ENCODE data around the gene ERBB2.
"Not testable (repeated sequence)": the region's sequence is repeated elsewhere in the genome, so short reads cannot be mapped to it uniquely, and the experiment has no call there.

Gene ERBB2

DNA sequence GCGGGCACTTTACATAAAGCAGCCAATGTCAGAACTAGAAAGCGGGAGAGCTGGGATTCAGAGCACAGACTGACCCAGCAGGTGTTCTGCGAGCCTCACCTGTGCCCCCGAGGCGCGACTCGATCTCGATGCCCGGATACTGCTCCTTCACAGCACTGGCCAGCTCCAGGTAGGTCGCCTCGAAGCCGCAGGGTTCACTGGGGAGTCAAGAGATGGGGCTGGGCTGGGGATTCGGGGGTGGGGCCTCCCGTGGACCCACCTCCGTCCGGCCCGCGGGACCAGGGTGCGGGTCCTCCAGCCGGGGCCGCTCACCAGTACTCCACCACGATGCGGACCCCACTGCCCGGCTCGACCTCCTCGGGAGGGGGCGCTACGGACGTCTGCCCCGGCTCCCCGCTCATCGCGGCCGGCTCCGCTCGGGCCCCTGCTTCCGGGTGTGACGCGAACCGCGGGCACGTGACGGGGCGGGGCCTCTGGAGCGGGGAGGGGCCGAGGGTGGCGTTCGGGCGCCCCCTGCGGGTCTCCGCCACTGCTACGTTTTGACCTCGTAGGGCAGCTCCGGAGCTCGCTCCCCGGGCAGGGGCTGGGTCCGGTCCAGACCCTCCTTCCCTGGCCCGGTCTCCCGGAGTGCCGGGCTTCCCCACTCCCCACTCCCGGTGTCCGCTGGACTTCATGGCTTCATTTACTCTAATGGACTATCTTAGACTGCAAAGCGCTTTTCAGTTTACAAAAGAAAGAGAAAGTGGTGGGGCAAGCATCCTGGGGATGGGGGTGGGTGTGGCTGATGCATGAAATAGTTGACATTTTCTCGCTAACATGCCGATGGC lies 30.4 kb downstream of the ERBB2 start, which contains the start of gene MIEN1:
TSS of gene MIEN1 (minus strand) at position 438 of the 827 bp plus-strand sequence. CDS start at position 401, 37 bp downstream.
- DNase-seq: peak; percentile 89 to 92

DNA sequence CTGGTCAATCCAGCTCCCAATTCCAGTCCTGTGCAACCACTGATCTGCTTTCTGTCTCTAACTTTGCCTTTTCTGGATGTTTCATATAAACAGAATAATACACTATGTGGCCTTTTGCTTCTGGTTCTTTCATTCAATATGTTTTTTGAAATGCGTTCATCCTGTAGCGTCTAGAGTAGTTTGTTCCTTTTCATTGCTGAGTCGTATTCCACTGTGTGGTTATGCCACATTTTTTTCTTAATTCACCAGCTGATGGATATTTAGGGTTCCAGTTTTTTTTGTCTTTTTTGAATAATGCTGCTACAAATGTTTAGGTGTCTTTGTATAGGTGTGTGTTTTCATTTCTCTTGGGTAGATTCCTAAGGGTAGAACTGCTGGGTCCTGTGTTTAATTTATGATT lies 32.7 kb downstream of the ERBB2 start:
- no peak for DNase-seq

DNA sequence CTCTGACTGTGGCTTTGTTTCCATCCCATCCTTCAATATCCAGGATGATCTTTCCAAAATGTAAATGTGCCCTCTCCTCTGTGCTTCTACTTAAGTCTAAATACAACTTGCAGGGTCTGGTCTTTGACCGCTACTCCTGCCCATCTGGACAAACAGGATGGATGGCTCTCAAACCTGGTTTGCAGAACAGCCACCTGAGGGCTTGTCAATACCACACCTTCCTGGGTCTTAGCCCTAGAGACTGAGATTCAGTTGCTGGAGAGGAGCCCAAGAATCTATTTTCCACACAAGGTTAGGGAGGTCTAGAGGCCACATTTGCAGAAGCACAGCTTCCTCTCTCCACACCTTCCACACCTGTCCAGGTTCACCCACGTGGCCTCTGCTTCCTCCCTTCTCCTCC lies 36.0 kb downstream of the ERBB2 start:
- DNase-seq: no peak

DNA sequence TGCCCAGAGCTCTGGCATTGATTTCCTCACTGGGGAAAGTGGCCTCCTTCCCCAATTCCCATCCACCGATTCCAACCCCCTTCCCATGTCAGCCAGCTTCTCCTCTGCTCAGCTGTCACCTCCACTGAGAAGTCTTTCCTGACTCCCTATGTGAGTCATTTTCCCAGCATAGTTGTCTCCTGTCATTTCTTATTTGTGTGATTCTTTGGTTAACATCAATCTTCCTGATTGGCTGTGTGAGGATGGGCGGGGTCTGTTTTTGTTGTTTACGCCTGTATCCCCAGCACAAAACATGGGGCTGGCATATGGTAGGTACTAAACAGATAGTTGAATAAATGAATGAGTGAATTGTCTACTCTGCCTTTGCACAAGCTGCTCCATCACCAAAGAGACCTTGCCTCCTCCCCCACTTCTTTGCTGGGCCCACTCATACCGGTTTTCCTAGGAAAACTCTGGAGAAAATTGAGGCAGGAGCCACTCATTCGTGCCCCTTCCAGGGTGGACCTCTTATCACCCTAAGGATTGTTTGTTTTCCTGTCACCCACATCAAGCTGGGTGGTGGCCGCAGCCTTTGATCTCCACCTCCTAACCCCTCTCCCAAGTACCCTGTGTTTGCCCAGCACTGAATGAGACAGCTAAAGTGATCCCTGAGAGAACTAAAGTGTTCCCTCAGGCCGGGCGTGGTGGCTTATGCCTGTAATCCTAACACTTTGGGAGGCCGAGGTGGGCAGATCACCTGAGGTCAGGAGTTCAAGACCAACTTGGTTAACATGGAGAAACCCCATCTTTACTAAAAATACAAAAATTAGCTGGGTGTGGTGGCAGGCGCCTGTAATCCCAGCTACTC lies 36.7 kb downstream of the ERBB2 start:
- no peak for DNase-seq

DNA sequence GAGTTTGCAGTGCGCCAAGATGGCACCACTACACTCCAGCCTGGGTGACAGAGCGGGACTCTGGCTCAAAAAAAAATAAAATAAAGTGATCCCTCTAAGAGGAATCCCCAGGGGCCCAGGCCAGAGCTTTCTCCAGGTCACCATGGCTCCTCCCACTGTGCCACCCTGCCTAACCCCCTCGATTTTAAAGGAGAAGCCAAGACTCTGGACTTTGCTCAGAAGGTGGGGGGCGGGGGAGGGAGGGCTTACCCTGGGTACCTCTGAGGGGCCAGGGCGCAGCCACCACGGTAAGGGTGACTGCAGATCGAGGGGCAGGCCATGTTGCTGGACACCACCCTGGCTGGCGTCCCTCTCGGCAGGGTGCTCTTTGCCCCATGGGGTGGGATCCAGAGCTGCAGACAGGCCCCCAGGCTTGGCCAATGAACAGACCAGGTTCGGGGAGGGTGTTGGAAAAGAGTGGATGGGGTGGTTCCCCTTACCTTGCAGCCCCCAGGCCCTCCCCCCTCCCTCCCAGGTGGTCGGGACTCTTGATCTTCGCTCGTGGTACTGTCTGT lies 37.4 kb downstream of the ERBB2 start:
- DNase-seq: no peak

DNA sequence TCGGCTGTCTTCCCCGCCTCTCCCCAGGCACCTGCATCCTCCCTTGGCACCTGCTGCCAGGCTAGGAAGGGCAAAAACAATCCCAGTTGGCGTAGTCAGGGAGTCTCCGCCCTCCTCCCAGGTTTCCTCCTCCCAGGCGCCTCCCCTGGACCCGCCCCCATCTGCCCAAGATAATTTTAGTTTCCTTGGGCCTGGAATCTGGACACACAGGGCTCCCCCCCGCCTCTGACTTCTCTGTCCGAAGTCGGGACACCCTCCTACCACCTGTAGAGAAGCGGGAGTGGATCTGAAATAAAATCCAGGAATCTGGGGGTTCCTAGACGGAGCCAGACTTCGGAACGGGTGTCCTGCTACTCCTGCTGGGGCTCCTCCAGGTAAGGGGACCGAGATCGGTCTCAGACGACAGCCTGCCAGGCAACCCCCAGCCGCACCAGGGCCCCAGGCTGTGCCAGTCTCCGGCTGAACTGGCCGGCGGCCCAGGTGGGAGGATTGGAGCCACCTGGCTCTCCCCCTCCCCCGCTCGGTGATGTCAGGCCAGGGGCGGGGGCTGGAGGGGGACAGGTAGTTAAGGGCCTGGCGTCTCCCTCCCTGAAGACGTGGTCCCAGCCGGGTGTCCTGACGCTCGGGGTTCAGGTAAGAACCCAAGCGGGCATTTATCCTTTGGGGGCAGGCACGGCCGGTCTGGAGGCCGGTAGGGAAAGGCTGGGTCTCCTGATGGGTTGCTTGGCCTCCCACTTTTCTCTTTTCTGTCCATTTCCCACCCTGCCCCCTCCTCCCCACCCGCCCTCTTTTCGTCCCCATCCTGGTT lies 38.1 kb downstream of the ERBB2 start, which contains the start of gene GRB7:
TSS of gene GRB7 (plus strand) at position 179 of the 808 bp plus-strand sequence. CDS start 4,364 bp downstream, outside the sequence.
- no peak for DNase-seq

DNA sequence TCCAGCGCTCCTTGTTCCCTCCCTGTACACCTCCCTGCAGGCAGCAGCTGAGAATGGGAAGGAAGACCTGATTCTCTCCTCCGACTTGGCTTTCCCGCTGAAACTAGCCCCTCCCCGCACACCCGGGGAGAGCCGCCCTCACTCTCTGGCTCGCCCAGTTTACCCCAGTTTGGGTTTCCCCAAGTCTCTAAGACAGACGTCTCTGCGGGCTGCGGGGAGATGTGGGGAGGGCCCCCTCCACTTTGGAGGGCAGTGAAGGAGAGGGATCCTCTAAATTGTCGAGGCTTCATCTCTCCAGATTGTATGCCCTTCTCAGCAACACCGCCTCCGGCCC lies 38.7 kb downstream of the ERBB2 start:
- peak; percentile 54 to 62 for DNase-seq

DNA sequence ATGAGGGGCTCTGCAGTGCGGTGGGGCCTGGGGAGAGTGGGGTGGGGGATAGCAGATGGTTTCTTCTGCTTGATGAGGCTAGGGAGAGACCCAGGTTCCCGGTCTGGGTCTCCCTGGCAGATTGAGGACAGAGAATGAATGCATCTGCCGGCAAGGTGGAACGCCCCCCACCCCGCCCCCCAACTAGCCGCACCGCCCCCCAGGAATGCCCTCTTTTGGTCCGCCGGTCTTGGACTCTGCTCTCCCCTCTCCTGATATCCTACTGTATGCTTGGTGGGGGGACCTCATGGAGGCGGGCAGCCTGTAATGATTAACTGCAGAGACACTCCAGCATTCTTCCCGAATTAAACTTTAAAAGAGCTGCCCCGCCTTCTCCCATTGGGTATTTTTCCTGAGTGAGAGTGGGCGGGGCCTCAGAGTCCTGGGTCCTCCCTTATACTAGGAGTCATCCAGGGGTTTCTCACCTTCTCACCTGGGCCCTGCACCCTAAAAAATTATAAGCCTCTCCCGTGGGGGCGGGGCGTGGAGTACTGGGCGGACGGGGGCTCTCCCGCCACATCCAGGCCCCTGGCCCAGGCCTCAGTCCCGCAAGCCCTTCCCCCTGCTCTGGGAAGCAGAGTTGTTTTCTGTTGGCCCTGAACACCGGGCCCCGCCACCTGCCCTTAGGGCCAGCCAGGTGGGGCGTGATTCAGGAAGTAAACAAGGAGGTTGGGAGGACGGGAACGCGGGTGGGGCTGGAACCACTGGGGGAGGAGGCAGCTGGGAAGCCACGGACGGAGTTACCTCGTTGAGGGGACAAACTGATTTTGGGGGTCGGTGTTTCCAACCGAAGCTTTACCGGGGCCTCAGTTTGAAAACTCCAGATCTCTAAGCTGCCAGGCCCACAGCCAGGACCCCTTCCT lies 39.4 kb downstream of the ERBB2 start:
- no peak for DNase-seq

DNA sequence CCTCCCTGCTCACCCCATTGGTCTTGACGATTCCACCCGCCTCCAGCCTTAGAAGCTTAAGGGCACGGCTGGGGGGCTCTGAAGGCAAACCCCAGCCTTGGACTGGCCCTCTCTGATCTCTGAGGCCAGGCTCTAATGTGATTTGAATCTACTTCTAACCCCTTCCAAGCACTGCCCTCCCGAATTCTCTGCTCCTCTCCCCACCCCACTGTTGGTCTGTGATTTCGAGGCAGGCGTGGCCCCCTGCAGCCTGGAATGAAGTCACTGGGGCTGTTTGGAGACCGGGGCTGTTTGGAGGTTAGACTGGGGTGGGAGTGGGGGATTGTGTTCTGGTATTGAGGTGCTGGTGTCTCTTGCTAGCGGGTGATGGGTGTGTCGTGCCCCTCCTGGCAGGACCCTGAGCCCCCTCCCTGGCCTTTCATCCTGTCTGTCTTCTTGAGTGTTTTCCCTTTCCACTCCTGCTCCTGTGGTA lies 40.1 kb downstream of the ERBB2 start:
- DNase-seq: no peak

DNA sequence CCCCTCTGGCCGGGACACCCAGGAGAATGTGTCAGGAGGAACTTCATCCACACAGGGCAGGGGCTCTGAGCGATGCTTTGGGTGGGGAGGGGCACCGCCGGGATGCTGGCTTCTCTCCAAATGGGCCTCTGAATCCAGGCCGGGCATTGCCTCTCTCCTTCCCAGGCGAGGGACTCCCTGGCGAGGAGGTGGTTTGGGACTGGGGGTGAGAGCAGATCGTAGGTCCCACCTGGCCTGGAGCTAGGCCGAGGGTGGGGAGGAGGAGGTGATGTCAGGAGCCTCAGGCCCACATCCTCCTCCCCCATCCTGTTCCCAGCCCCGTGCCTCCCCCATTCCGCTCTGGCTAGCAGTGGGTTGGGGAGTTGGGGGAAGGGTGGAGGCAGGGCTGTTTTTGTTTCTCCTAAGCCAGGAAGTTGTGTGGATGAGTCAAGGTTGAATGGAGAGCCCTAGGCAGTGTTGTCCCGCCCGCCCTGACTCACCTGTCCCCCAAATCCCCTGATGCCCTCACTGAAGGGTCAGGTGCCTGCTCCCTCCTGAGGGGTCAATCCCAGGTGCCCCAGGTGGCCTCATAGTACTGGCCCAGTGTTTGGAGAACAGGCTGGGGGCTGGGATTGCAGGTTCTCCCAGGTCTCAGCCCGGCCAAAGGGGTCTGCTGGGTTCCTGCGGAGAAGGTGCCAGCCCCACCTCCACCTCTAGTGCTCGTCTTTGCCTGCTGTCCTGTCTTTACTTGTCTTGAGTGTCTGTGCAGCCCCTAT lies 40.7 kb downstream of the ERBB2 start:
- DNase-seq: no peak

DNA sequence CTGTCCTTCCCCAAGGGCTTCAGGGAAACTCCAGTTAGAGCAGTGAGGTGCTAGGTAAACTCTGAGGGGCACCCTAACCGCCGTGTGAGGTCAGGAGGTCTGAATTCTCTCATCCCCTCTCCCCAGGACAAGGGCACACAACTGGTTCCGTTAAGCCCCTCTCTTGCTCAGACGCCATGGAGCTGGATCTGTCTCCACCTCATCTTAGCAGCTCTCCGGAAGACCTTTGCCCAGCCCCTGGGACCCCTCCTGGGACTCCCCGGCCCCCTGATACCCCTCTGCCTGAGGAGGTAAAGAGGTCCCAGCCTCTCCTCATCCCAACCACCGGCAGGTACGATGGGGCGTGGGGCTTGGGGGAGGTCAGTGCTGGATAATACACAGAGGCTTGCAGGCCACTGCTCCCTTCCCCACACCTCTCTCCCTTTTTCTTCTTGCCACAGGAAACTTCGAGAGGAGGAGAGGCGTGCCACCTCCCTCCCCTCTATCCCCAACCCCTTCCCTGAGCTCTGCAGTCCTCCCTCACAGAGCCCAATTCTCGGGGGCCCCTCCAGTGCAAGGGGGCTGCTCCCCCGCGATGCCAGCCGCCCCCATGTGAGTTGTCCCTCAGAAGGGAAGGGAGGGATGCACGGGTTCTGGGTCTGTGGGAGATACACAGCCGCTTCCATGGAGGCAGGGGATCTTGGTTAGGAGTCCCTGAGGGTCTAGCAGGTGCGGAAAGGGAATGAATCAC lies 42.4 kb downstream of the ERBB2 start:
- no peak for DNase-seq

DNA sequence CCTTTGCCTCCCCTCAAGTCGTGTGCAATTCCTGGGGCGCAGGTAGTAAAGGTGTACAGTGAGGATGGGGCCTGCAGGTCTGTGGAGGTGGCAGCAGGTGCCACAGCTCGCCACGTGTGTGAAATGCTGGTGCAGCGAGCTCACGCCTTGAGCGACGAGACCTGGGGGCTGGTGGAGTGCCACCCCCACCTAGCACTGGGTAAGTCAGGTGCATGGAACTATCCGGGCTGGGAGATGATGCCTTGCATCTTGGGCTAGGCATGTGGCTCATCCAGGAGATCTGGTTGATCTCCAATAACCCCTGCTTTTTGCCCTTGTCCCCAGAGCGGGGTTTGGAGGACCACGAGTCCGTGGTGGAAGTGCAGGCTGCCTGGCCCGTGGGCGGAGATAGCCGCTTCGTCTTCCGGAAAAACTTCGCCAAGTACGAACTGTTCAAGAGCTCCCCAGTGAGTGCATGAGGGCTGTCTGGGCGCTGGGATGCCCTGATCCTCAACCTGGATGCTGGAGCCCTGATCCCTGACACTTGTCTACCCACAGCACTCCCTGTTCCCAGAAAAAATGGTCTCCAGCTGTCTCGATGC lies 43.1 kb downstream of the ERBB2 start:
- DNase-seq: no peak

DNA sequence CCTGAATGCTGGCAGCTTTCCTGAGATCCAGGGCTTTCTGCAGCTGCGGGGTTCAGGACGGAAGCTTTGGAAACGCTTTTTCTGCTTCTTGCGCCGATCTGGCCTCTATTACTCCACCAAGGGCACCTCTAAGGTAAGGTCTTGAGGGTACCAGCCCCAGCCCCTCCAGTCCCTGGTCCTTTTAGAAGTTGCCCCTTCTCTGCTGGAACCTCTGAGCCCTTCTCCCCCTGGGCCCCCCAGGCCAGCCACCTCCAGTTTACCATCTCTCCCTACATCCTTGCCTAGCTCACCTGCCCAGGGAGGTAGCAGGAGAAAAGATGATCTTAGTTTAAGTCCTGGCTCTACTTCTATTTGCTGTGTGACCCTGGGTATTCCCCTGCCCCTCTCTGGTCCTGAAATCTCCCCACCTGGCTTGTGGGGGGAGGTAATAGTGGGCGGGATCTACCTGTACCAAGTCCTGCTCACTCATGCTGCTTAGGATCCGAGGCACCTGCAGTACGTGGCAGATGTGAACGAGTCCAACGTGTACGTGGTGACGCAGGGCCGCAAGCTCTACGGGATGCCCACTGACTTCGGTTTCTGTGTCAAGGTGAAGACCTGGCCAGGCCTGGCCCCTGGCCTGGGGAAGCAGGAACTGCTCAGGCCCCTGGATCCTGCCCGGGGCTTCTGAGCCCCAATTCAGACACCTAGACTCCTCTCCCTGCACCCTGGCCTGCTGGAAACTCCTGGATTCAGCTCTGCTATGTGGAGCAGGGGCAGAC lies 44.4 kb downstream of the ERBB2 start:
- DNase-seq: no peak

DNA sequence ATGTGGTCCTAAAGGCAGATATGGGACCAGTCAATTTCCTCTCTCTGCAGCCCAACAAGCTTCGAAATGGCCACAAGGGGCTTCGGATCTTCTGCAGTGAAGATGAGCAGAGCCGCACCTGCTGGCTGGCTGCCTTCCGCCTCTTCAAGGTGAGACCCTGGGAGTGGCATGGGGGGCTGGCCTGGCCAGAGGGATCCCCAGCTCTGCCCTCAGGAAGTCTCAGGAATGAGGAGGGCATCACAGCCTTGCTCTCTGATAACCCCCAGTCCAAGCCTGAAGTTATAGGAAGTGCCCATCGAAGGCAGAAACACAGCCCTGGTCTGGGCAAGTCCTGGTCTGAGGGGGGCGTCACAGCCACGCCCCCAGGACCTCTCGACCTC lies 45.0 kb downstream of the ERBB2 start:
- no peak for DNase-seq

DNA sequence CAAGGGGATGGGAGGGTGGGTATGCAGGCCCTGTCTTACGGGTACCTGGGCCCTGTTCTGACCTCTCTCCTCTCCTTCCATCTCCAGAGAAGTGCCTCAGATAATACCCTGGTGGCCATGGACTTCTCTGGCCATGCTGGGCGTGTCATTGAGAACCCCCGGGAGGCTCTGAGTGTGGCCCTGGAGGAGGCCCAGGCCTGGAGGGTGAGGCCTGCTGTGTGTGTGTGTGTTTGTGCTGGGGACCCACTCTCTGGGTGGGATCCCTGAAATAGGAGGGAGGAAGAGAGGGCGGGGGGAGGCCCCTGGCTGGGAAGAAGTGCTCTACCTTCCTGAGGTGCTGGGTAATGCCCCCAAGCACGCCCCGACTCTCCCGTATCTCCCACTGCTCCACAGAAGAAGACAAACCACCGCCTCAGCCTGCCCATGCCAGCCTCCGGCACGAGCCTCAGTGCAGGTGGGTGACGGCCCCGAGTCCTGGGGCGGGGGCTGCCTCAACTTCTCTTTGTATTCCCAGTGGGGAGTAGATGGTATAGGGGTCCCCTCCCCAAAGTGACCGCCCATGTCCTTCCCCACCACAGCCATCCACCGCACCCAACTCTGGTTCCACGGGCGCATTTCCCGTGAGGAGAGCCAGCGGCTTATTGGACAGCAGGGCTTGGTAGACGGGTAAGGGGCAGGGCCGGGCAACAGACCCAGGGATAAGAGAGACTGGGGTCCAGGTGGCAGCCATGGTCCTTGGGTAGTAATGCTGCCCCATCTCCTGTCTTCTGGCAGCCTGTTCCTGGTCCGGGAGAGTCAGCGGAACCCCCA lies 45.7 kb downstream of the ERBB2 start:
- DNase-seq: no peak

DNA sequence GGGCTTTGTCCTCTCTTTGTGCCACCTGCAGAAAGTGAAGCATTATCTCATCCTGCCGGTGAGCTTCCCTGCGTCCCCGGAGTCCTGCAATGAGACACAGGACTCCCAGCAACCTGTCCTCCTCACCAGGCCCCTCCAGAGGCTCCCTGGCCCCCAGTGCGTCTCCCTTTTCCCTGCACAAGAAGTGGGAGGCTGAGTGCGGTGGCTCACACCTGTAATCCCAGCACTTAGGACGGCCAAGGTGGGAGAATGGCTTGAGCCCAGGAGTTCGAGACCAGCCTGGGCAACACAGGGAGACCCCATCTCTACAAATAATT lies 46.2 kb downstream of the ERBB2 start:
- DNase-seq: no peak

DNA sequence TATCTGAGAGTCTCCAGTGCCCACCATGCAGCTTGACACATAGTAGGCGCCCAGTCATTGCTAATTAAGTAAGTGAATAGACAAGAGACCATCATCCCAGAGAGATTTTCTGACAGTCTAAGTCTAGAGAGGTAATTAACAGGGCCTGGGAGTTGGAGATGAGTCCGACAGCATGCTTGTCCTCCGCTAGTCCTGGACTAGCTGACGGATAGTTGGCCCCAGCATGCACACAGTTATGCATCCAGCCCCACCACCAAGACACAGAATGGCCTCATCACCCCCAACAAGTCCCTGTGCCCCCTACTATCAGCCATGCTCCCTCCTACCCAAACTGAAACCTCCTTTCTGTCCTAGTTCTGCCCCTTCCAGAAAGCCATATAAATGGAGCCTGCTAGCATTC lies 47.9 kb downstream of the ERBB2 start:
- DNase-seq: no peak

DNA sequence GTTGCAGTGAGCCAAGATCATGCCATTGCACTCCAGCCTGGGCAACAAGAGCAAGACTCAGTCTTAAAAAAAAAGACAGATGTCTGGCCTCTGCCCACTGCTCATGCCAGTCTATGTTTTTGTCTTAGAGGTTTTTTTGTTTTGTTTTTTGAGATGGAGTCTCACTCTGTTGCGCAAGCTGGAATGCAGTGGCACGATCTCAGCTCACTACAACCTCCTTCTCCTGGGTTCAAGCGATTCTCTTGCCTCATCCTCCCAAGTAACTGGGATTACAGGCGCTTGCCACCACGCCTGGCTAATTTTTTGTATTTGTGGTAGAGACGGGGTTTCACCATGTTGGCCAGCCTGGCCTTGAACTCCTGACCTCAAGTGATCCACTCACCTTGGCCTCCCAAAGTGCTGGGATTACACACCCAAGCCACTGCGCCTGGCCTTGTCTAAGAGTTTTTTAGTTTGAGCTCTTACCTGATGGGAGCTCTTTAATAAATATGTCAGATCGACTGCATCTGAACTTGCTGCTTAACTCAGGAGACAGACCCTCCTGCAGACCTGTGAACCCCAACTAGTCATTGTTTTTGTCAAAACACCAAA lies 48.7 kb downstream of the ERBB2 start:
- DNase-seq: not testable (repeated sequence)

Data from CD4-positive, alpha-beta T cell treated with Interleukin-1 beta for 1 hour (primary cell).